HG03460 (cell line): ENCODE results near the gene MUC7.

ENCODE experiments used
- ATAC-seq: cut with Tn5 transposase; IDR thresholded peaks from one replicate; pipeline ENCODE4 v1.9.1; 2021; ENCODE audit not compliant: unreplicated experiment

Gene MUC7

DNA sequence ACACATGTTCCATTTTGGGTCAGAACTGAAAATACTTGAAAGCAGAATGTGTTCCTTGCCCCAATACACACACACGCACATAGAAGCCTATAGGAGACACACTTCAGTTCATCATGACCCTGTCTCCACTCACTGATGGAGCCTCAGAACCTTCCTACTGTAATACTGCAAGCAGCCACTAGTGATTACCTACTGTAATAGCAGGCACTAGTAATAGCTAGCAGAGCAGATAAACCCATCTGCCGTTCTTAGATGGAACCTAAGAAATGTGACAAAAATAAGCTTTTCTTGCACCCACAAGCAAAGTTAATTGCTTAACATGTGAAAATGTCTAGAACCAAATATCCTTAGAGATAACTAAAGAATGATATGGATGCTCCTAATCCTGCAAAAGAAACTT is 60.0 kb downstream of the MUC7 start:
- no peak for ATAC-seq
